HG02943 (cell line): ENCODE data around the gene PRDM1.
"Not testable (repeated sequence)": the region's sequence is repeated elsewhere in the genome, so short reads cannot be mapped to it uniquely, and the experiment has no call there.

Experiments
- ATAC-seq: cut with Tn5 transposase; IDR thresholded peaks from one replicate; pipeline ENCODE4 v1.9.1; 2021; ENCODE audit warnings: mild to moderate bottlenecking, low read depth, moderate library complexity; ENCODE audit not compliant: unreplicated experiment

PRDM1 gene

DNA sequence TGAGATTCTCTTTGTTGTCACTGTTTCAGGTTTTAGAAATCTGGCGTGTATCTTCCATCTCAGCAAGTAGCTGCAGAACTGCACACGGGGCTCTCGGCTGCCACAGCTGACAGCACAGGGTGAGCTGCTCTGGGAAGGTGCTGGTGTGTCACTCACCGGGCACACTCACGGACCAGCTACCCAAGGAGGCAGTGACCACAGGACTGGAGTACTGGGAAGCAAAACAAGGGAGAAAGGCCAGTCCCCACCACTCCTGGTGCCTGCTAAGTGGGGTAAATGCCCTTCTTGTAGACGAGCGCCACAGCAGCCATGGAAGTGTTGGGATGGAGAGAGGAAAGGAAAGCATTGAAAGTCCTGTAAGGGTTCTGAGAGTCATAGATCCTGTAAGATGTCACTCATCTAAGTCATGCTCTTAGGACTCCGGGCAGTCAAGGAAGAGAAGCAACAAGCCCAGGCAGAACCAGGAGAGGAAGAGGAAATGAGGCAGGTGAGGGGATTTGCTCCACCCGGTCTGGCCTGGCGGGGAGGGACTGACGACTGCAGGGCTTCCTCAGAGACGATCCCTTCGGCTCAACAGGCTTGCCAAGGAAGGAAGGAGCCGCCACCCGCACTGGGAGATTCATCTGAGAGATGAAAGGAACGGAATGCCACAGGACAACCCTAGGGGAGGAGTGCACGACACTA is 48.1 kb downstream of the PRDM1 start:
- ATAC-seq = no peak

DNA sequence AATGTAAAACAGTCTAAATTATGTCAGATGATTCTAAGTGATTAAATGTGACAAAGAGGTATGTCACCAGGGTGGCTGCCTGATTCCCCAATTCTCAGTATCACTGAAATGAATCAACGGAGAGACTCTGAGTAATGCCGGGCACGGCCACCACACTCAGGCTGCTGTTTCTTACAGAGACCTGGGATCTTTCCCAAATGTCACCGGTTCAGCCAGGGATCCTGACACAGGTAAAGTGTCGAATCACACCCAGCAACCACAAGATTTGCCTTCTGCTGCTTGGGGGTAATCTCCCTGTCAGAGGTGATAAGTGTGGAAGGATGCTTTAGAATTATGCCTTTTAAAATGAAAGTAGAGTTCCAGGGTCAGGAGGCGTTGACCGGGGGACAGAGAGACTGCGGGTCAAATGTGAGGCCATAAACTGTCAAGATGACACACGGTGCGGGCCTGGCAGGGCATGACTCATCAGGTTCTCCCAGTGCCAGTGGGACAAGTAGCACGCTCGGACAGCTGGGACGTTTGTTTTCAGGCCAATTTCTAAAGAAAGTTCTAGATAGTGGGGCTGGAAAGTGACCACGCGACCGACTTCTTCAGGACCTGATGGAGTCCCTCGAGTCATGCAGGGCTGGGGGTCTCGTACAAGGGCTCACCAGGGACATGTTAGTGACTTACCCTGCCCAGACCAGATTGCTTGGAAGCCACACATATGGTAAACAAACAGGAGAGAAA is 48.9 kb downstream of the PRDM1 start:
- ATAC-seq = no peak

DNA sequence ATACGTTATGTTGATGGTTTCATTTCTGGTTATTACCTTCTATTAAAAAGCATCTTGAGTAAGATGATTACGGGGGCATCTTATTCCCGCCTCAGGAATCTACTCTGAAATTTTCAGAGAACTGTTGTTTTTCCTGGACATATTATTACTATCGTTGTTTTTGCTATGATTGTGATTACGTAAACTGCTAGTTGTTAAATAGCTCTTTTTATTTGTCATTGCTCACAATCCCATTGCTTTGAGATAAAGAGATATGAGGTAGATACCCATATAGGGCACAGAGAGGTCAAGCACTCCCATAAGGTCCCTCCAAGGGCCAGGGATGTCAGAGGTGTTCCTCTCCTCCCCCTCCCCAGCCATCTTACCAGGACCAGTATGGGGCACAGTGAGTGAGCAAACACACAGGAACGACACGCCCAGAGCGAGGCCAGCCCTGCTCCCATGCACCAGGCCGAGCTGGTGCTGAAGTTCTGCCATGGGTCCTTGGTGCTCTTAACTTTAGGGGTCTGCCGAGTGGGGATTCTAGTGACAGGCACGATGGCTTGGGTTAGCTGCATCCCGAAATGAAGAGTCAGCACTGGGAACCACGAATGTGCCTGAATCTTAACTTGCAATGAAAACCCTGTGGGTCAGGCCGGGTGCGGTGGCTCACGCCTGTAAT is 49.9 kb downstream of the PRDM1 start:
- ATAC-seq = no peak

GRCh38 chr6:106136845-106137244 is 50.7 kb downstream of the PRDM1 start:
- no peak for ATAC-seq

DNA sequence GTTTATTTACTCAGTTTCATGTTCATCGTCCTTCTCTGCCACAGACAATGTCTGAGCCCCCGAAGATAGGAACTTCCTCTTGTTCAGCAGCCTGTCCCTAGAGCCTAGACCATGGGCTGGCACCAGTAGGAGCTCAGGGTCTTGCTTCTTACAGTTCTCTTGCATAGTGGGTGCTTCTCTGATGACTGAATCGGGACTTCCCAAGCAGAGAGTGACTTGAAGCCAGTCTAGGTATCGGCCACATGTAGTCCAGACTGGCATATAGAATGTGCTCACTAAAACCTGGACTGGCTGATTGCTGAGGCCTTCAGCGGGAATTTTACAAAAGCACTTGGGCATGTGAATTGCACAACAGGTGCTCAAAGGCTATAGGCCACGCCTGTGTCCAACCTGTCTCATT is 52.0 kb downstream of the PRDM1 start:
- ATAC-seq = no peak

GRCh38 chr6:106141441-106142237 is 55.5 kb downstream of the PRDM1 start:
- peak; percentile 79 for ATAC-seq

- no peak for ATAC-seq
Measured at GRCh38 chr6:106142876-106143431, 56.8 kb downstream of the PRDM1 start.

DNA sequence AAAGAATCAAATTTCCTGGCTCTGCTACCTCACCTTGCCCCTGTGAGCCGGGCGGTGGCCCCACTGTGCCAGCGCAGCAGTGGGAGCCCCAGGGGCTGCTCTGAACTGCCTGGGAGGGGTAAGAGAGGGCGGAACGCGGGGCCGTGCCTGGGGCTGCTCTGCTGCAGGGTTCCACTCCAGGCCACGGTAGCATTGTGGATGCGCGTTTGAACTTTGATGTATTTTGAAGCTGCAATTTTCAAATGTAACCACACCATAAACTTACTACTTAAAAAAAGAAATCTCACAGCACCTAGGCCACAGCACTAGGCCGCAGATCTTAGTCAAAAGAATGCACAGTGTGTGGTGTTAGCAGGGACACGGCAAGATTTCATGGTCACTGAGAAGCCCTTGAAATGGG is 57.5 kb downstream of the PRDM1 start:
- no peak for ATAC-seq

DNA sequence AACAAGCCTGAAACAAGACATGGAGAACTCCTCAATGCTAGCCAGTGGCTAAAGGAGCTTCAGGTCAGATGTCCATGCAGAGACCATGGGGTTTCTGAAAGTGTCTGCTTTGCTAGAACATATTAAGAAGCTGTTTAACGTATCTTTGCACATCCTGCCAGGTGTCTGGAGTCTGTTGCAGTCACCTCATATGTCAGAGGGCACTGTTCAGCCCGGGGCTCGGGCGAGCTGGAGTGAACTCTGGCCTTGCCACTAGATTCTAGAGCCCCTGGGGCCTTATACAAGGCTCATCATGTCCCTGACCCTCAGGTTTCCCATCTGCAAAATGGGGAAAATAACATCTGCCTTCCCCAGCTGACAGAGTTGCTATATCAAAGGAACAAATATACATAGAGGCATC is 59.0 kb downstream of the PRDM1 start:
- ATAC-seq = no peak

GRCh38 chr6:106145741-106146227 is 59.6 kb downstream of the PRDM1 start:
- ATAC-seq = no peak

DNA sequence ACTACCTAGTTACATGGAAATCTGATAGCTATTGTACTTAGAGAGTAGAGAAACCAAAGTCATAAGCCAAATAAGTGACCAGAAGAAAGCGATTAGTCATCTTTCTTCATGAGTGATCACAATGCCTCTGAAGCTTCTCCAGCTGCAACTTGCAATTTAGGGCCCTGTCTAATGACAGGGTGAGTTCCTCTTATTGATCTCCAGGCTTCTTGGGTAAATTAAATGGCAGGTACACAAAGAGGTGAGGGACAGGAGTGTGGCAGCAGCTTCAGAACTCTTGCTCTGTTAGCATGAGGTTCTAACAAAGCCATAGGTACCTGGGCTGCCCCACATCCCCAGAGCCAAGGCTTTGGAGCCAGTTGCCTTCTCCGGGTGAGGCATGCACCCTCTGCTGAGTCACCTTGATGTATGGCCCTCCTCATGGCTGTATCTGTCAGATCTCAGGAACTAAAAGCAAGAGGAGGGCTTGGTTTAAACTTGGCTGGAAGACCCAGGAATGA is 60.8 kb downstream of the PRDM1 start:
- ATAC-seq = no peak

- ATAC-seq = no peak
Measured at GRCh38 chr6:106147476-106147875, 61.3 kb downstream of the PRDM1 start.

- no peak for ATAC-seq
Measured at GRCh38 chr6:106149472-106150069, 63.4 kb downstream of the PRDM1 start.

GRCh38 chr6:106152476-106152875 is 66.3 kb downstream of the PRDM1 start:
- ATAC-seq = not testable (repeated sequence)

- no peak for ATAC-seq
Measured at GRCh38 chr6:106152952-106153351, 66.8 kb downstream of the PRDM1 start.

DNA sequence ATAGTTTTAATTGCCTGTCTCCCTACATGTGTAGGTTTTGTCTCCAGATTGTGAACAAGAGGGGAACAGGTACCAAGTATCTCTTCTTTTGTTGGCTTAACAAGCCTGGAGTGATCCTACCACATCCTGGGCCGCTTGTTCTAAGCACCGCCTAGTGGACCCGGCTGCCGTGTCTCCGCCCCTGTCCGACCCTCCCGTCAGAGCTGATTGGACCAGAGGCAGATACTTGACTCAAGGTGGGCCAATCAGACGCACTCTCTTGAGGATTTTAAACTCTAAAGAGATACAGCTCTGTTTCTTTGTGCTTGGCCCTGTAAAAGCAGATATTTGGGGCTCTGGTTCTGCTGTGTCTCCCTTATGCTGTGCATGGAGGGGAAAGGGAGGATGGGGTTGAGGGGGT is 68.2 kb downstream of the PRDM1 start:
- ATAC-seq = no peak

- ATAC-seq = no peak
Measured at GRCh38 chr6:106155219-106155830, 69.2 kb downstream of the PRDM1 start.

DNA sequence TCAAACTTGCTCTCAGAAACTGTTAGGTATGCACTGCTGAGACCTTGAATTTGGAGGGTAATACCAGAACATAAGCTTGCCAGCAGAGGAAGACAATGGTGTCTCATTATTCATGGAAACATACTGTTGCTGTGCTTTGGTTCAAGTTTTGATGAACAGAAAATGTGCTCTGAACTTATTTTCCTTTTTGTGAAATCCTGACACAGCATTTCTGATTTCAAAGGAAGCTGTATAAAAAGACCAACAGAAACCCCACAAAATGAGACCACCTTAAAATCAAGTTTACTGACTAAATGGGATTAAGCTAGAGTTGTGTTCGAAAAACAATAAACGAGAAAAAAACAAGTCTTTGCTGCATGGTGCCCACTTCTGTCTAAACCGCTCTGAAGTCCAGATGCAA is 70.3 kb downstream of the PRDM1 start:
- no peak for ATAC-seq

DNA sequence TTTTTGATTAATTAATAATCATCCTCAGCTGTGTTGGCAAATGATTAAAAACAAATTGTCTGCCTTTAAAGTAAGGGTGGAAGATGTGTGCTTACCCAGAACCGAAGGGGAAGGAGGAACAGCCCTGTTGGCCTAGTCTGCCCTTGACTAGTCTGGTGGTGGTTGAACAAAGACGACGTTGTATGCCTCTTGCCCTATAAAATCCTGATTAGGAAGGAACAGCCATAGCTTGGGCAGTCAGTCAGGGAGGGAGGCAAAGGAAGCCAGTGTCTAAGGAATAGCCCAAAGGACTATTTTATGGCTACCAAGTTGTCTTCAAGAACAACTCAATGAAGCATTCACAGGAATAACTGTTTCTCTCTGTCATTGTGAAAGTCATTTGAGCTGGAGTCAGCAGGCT is 70.7 kb downstream of the PRDM1 start:
- ATAC-seq = no peak
